GM23338 (cell line): ENCODE results near the gene ZFYVE28. TPM values are rescaled to one million over a fixed set of nuclear protein-coding genes. Genes with fewer than 3 reads are reported as not detected.

ENCODE experiments used
- ATAC-seq: fragments of 200-7000 bp; cut with Tn5 transposase; 3 replicates; pipeline ENCODE4 v1.9.1; 2020
- DNase-seq: peaks from one replicate; pipeline ENCODE4 v3.0.0-alpha.2; 2015; ENCODE audit warnings: low spot score
- H2AFZ ChIP-seq: fragments of 200-600 bp; sonication (generic); 2 replicates; pipeline ENCODE4 v1.8.0; 2016; ENCODE audit warnings: antibody characterized with exemption, mild to moderate bottlenecking, moderate library complexity
- H3F3A ChIP-seq: fragments of 200-600 bp; sonication (generic); replicated peaks from 2 replicates; pipeline ENCODE4 v1.8.0; 2017; ENCODE audit warnings: antibody characterized with exemption, mixed run types, low read depth
- H3K27ac ChIP-seq: fragments of 200-600 bp; sonication (generic); 2 replicates; pipeline ENCODE4 v1.6.1; 2016; ENCODE audit warnings: low read depth
- H3K27me3 ChIP-seq: fragments of 200-600 bp; sonication (generic); 2 replicates; pipeline ENCODE4 v1.8.0; 2016; ENCODE audit warnings: mild to moderate bottlenecking, mixed run types, moderate library complexity; ENCODE audit not compliant: insufficient read depth
- H3K36me3 ChIP-seq: fragments of 200-600 bp; sonication (generic); 2 replicates; pipeline ENCODE4 v1.8.0; 2016; ENCODE audit warnings: mild to moderate bottlenecking; ENCODE audit not compliant: insufficient read depth
- H3K4me1 ChIP-seq: fragments of 200-600 bp; sonication (generic); 2 replicates; pipeline ENCODE4 v1.8.0; 2016; ENCODE audit warnings: mild to moderate bottlenecking, moderate library complexity; ENCODE audit not compliant: insufficient read depth
- H3K4me2 ChIP-seq: fragments of 200-600 bp; sonication (generic); 2 replicates; pipeline ENCODE4 v1.7.1; 2017; ENCODE audit warnings: mixed run types
- H3K4me3 ChIP-seq: fragments of 200-600 bp; sonication (generic); 2 replicates; pipeline ENCODE4 v1.6.1; 2016; ENCODE audit warnings: mixed run types
- H3K79me2 ChIP-seq: fragments of 200-600 bp; sonication (generic); replicated peaks from 2 replicates; pipeline ENCODE4 v1.8.0; 2017; ENCODE audit warnings: mild to moderate bottlenecking; ENCODE audit not compliant: insufficient read depth
- H3K9me2 ChIP-seq: fragments of 200-600 bp; sonication (generic); 2 replicates; pipeline ENCODE4 v1.8.0; 2017; ENCODE audit not compliant: insufficient read depth
- H4K20me1 ChIP-seq: fragments of 200-600 bp; sonication (generic); replicated peaks from 2 replicates; pipeline ENCODE4 v1.8.0; 2017; ENCODE audit warnings: mild to moderate bottlenecking; ENCODE audit not compliant: insufficient read depth
- H3K27ac Mint-ChIP-seq: 2 replicates; pipeline ENCODE4 v1.8.0; 2020; ENCODE audit warnings: inconsistent platforms, mild to moderate bottlenecking, moderate library complexity, mixed read lengths
- H3K27me3 Mint-ChIP-seq: 3 replicates; pipeline ENCODE4 v1.8.0; 2022; ENCODE audit warnings: low read depth, mild to moderate bottlenecking, moderate library complexity, mixed read lengths, inconsistent platforms; ENCODE audit not compliant: insufficient read depth, poor library complexity
- H3K36me3 Mint-ChIP-seq: 3 replicates; pipeline ENCODE4 v1.8.0; 2021; ENCODE audit warnings: low read depth, mild to moderate bottlenecking, inconsistent platforms, moderate library complexity, mixed read lengths
- H3K4me1 Mint-ChIP-seq: 3 replicates; pipeline ENCODE4 v1.8.0; 2020; ENCODE audit warnings: mild to moderate bottlenecking, inconsistent platforms, mixed read lengths
- H3K4me3 Mint-ChIP-seq: 3 replicates; pipeline ENCODE4 v1.8.0; 2021; ENCODE audit warnings: moderate library complexity, mild to moderate bottlenecking, inconsistent platforms, mixed read lengths
- H3K9me3 Mint-ChIP-seq: 3 replicates; pipeline ENCODE4 v1.8.0; 2020; ENCODE audit warnings: moderate library complexity, mild to moderate bottlenecking, inconsistent platforms, mixed read lengths
- CREB1 ChIP-seq: fragments of 250-450 bp; sonication (Bioruptor Pico); IDR thresholded peaks from 2 replicates; pipeline ENCODE4 v1.5.0; 2020; ENCODE audit warnings: low read depth, mild to moderate bottlenecking, moderate library complexity
- CTCF ChIP-seq, 2 experiments: fragments of 200-600 bp in 1 of 2; sonication (generic) in 1 of 2; conservative IDR thresholded peaks; 2 replicates each; pipeline versions ENCODE4 v1.5.1 to v1.6.1; 2016 to 2017; ENCODE audit warnings: antibody characterized with exemption in 2 of 2, low read depth in 2 of 2, mild to moderate bottlenecking in 2 of 2, moderate library complexity in 1 of 2
- ETS1 ChIP-seq: IDR thresholded peaks from 2 replicates; pipeline ENCODE4 v1.6.1; 2016; ENCODE audit warnings: antibody characterized with exemption
- EZH2 ChIP-seq: fragments of 200-600 bp; sonication (generic); IDR thresholded peaks from one replicate; pipeline ENCODE4 v1.8.0; 2017; ENCODE audit warnings: antibody characterized with exemption, mild to moderate bottlenecking, low read depth; ENCODE audit not compliant: unreplicated experiment
- EZH2phosphoT487 ChIP-seq: fragments of 200-600 bp; sonication (generic); IDR thresholded peaks from one replicate; pipeline ENCODE4 v1.8.1; 2018; ENCODE audit warnings: antibody characterized with exemption; ENCODE audit not compliant: unreplicated experiment
- JUNB ChIP-seq: IDR thresholded peaks from one replicate; pipeline ENCODE4 v1.6.1; 2016; ENCODE audit warnings: antibody characterized with exemption; ENCODE audit not compliant: unreplicated experiment
- NANOG ChIP-seq: IDR thresholded peaks from 2 replicates; pipeline ENCODE4 v1.6.1; 2016; ENCODE audit warnings: antibody characterized with exemption, borderline replicate concordance
- POLR2AphosphoS5 ChIP-seq: IDR thresholded peaks from 2 replicates; pipeline ENCODE4 v1.6.1; 2016; ENCODE audit warnings: antibody characterized with exemption, low read depth
- REST ChIP-seq: IDR thresholded peaks from one replicate; pipeline ENCODE4 v1.6.1; 2018; ENCODE audit warnings: antibody characterized with exemption; ENCODE audit not compliant: unreplicated experiment
- STAT1 ChIP-seq: IDR thresholded peaks from one replicate; pipeline ENCODE4 v1.6.1; 2016; ENCODE audit warnings: antibody characterized with exemption; ENCODE audit not compliant: unreplicated experiment
- ZNF114 ChIP-seq: fragments of 250-450 bp; sonication (Bioruptor Pico); IDR thresholded peaks from 2 replicates; pipeline ENCODE4 v1.5.0; 2020; ENCODE audit warnings: mild to moderate bottlenecking, moderate library complexity
- ZNF331 ChIP-seq: fragments of 250-450 bp; sonication (Bioruptor Pico); IDR thresholded peaks from 2 replicates; pipeline ENCODE4 v1.5.0; 2020; ENCODE audit warnings: low read depth, mild to moderate bottlenecking, moderate library complexity
- ZNF462 ChIP-seq: fragments of 250-450 bp; sonication (Bioruptor Pico); IDR thresholded peaks from 2 replicates; pipeline ENCODE4 v1.5.0; 2020; ENCODE audit warnings: mild to moderate bottlenecking, moderate library complexity
- polyA plus RNA-seq: library from polyadenylated mRNA; unstranded; fragments of >200 nt; fragmentation: Nextera tagmentation; extraction: Ambion mirVana; gene quantifications from 2 replicates; pipeline ENCODE4 v1.2.1, GENCODE V29; 2016
- total RNA-seq: library from RNA; depleted of rRNA; stranded (reverse); fragments of >200 nt; shearing (Covaris generic); gene quantifications from 2 replicates; pipeline ENCODE4 v1.2.3, GENCODE V29; 2014

ZFYVE28 gene
- total and polyA plus RNA-seq, 2 experiments from 2014 or later = 2.6 to 4.6 TPM

GRCh38 chr4:2261110-2261852, 157.2 kb downstream of the ZFYVE28 start:
- H3K27ac ChIP-seq = no peak overlapping the region
- Mint-ChIP-seq H3K4me1 (peaks cover 13% of the 10 kb centered on the region), H3K27ac (no peak overlapping the region), H3K4me3 (peak overlapping the region; percentile 65; the same call in 2 of the 3 replicates), H3K27me3 (peaks cover 10% of the 10 kb centered on the region), H3K9me3 (no peaks in the 10 kb centered on the region), H3K36me3 (no peaks in the 10 kb centered on the region)
- ATAC-seq (peak; percentile 6), DNase-seq (peak; percentile 68)
- H3K9me2 ChIP-seq = no peaks in the 10 kb centered on the region
- no peaks in the 10 kb centered on the region for H3F3A ChIP-seq
- no peaks in the 10 kb centered on the region for H3K4me1 ChIP-seq
- H3K27me3 ChIP-seq = 0 out of 2 replicates have a peak, but pooled peaks cover 4% of the 10 kb centered on the region
- no peaks in the 10 kb centered on the region for H3K79me2 ChIP-seq
- H4K20me1 ChIP-seq = no peaks in the 10 kb centered on the region
- peak overlapping the region; percentile 77 for H3K4me3 ChIP-seq
- H3K36me3 ChIP-seq = no peaks in the 10 kb centered on the region
- H2AFZ ChIP-seq = 0 out of 2 replicates have a peak overlapping the region, but pooled peaks have one; percentile 63
- H3K4me2 ChIP-seq = peak overlapping the region; percentile 87
- TF ChIP-seq CREB1 (CRISPR knock-in tag) (no peak), POLR2AphosphoS5 (no peak), ETS1 (no peak), EZH2phosphoT487 (no peak), CTCF (conservative IDR thresholded peaks at IDR 0.05; ENCODE audit: low read depth in 2 of 2) (no peak), REST (no peak), JUNB (no peak), EZH2 (no peak), STAT1 (no peak), ZNF462 (CRISPR knock-in tag) (no peak), NANOG (no peak), ZNF331 (no peak), ZNF114 (CRISPR knock-in tag) (no peak)
